ENCODE data around the gene INTS11. TPM values are rescaled to one million over a fixed set of nuclear protein-coding genes. Genes with fewer than 3 reads are reported as not detected.

INTS11 gene
- total and polyA plus RNA-seq, 2 of the 13 experiments (the other 11 are each of a cell fraction or from before 2014, with no cell fraction given), result 52.8 to 94.8 TPM

GRCh38 chr1:1292851-1293250 is 31.6 kb downstream of the INTS11 start (continued):
- TF ChIP-seq, protein P1, sequence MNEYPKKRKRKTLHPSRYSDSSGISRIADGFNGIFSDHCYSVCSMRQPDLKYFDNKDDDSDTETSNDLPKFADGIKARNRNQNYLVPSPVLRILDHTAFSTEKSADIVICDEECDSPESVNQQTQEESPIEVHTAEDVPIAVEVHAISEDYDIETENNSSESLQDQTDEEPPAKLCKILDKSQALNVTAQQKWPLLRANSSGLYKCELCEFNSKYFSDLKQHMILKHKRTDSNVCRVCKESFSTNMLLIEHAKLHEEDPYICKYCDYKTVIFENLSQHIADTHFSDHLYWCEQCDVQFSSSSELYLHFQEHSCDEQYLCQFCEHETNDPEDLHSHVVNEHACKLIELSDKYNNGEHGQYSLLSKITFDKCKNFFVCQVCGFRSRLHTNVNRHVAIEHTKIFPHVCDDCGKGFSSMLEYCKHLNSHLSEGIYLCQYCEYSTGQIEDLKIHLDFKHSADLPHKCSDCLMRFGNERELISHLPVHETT (CRISPR knock-in tag; conservative IDR thresholded peaks at IDR 0.05), result no peak
- TF ChIP-seq ZNF264 (CRISPR knock-in tag; IDR thresholded peaks at IDR 0.05), result no peak
- TF ChIP-seq, protein P2, sequence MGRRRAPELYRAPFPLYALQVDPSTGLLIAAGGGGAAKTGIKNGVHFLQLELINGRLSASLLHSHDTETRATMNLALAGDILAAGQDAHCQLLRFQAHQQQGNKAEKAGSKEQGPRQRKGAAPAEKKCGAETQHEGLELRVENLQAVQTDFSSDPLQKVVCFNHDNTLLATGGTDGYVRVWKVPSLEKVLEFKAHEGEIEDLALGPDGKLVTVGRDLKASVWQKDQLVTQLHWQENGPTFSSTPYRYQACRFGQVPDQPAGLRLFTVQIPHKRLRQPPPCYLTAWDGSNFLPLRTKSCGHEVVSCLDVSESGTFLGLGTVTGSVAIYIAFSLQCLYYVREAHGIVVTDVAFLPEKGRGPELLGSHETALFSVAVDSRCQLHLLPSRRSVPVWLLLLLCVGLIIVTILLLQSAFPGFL (CRISPR knock-in tag; IDR thresholded peaks at IDR 0.05), result no peak

GRCh38 chr1:1292442-1292779 is 32.0 kb downstream of the INTS11 start:
- ChIA-PET POLR2A (interaction anchor here (1.0 to 1.2 kb wide), 2 partner anchors 11 to 168 kb away, joined by 5 to 6 read pairs; no protein-coding TSS in a partner anchor), CTCF (ENCODE audit: low intra/inter-chr PET ratio, low total read pairs) (interaction anchor here (1.5 kb wide), 1 partner anchor 171 kb away, joined by 4 read pairs; no protein-coding TSS in a partner anchor)
- no peak overlapping the region for H3K4me2 ChIP-seq (ENCODE audit: low read depth, low read length)
- no peaks in the 10 kb centered on the region for H3K9me3 ChIP-seq (ENCODE audit: low read length)
- no TSS peak for BruUV-seq (replicated peaks)
- WGBS (ENCODE audit: low lambda C conversion rate), result 96% methylated on average over 4 of the region's 9 CpGs
- FAIRE-seq, result no peak
- no peak for ATAC-seq
- no peaks in the 10 kb centered on the region for H3K79me2 ChIP-seq (ENCODE audit: insufficient read depth, low read length)
- in situ Hi-C loops (cut with HindIII; ENCODE audit: extremely low pct_ligation_motif_present, low pct_unique_long_range_greater_than_20kb), result no loop called here
- intact Hi-C loops (cut with micrococcal nuclease; ENCODE audit: unreplicated experiment), result loop anchor here (5.0 kb wide), 1 partner anchor 170 kb away; no protein-coding TSS in a partner anchor
- no peak overlapping the region for H2AFZ ChIP-seq (ENCODE audit: low read length)
- H3K27me3 ChIP-seq (ENCODE audit: control insufficient read depth in 1 of 2, insufficient read depth in 2 of 2, low read length in 2 of 2), result no peaks in the 10 kb centered on the region
- H3K4me3 ChIP-seq (replicated peaks in 1 of 3; ENCODE audit: insufficient read depth in 1 of 3, low read depth in 2 of 3, low read length in 3 of 3), result no peak overlapping the region
- no peak for DNase-seq (ENCODE audit: low spot score)
- H3K27ac ChIP-seq (ENCODE audit: extremely low read length, insufficient read depth, low read length), result no peak overlapping the region
- H3K36me3 ChIP-seq (replicated peaks in 1 of 2; ENCODE audit: control insufficient read depth in 1 of 2, insufficient read depth in 2 of 2, low read length in 2 of 2), result no peaks in the 10 kb centered on the region; a peak in 1 of 5 replicates
- no peaks in the 10 kb centered on the region for H4K20me1 ChIP-seq (ENCODE audit: insufficient read depth, low read length)
- no peak overlapping the region for H3K9ac ChIP-seq (ENCODE audit: insufficient read depth, low read depth, low read length)
- peaks cover 4% of the 10 kb centered on the region for H3K4me1 ChIP-seq (ENCODE audit: insufficient read depth, low read length)
- TF ChIP-seq, protein P3, sequence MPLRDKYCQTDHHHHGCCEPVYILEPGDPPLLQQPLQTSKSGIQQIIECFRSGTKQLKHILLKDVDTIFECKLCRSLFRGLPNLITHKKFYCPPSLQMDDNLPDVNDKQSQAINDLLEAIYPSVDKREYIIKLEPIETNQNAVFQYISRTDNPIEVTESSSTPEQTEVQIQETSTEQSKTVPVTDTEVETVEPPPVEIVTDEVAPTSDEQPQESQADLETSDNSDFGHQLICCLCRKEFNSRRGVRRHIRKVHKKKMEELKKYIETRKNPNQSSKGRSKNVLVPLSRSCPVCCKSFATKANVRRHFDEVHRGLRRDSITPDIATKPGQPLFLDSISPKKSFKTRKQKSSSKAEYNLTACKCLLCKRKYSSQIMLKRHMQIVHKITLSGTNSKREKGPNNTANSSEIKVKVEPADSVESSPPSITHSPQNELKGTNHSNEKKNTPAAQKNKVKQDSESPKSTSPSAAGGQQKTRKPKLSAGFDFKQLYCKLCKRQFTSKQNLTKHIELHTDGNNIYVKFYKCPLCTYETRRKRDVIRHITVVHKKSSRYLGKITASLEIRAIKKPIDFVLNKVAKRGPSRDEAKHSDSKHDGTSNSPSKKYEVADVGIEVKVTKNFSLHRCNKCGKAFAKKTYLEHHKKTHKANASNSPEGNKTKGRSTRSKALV (CRISPR knock-in tag; IDR thresholded peaks at IDR 0.05), result no peak
- TF ChIP-seq MBNL3 (CRISPR knock-in tag; conservative IDR thresholded peaks at IDR 0.05) (no peak), SP1 (IDR thresholded peaks at IDR 0.05) (no peak), SP1 (CRISPR knock-in tag; IDR thresholded peaks at IDR 0.05) (no peak), HOXD1 (CRISPR knock-in tag; IDR thresholded peaks at IDR 0.05) (no peak), DNMT1 (CRISPR knock-in tag; IDR thresholded peaks at IDR 0.05) (no peak), IKZF5 (CRISPR knock-in tag; IDR thresholded peaks at IDR 0.05) (no peak), ZMYM3 (CRISPR knock-in tag; IDR thresholded peaks at IDR 0.05) (no peak), ZNF775 (CRISPR knock-in tag; IDR thresholded peaks at IDR 0.05; ENCODE audit: borderline replicate concordance) (no peak), ZBTB39 (CRISPR knock-in tag; IDR thresholded peaks at IDR 0.05) (no peak), PHB2 (IDR thresholded peaks at IDR 0.05; ENCODE audit: partially characterized antibody) (no peak)
- TF ChIP-seq, protein P4, sequence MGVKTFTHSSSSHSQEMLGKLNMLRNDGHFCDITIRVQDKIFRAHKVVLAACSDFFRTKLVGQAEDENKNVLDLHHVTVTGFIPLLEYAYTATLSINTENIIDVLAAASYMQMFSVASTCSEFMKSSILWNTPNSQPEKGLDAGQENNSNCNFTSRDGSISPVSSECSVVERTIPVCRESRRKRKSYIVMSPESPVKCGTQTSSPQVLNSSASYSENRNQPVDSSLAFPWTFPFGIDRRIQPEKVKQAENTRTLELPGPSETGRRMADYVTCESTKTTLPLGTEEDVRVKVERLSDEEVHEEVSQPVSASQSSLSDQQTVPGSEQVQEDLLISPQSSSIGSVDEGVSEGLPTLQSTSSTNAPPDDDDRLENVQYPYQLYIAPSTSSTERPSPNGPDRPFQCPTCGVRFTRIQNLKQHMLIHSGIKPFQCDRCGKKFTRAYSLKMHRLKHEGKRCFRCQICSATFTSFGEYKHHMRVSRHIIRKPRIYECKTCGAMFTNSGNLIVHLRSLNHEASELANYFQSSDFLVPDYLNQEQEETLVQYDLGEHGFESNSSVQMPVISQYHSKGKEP (CRISPR knock-in tag; IDR thresholded peaks at IDR 0.05), result no peak
